Lung (tissue), 12 donors: ENCODE data around the gene MDGA2. TPM values are rescaled to one million over a fixed set of nuclear protein-coding genes. Genes with fewer than 3 reads are reported as not detected.

ENCODE experiments used
- ATAC-seq: fragments of 200-7000 bp; cut with Tn5 transposase; one replicate; pipeline ENCODE4 v1.9.1; 2020; ENCODE audit warnings: moderate number of reproducible peaks; ENCODE audit not compliant: insufficient read depth, low FRiP score
- DNase-seq, 3 donors: peaks; one replicate each; pipeline ENCODE4 v3.0.0-alpha.2; 2013 to 2017
- H3K27ac ChIP-seq, 2 donors: one replicate each; pipeline ENCODE4 v1.5.1; 2013; ENCODE audit warnings: mild to moderate bottlenecking in 2 of 2, moderate library complexity in 2 of 2, control low read depth in 1 of 2, inconsistent platforms in 1 of 2, low read depth in 1 of 2, low read length in 1 of 2
- H3K27me3 ChIP-seq, 3 donors: one replicate each; pipeline ENCODE4 v1.5.1; 2013; ENCODE audit warnings: low read length in 2 of 3; ENCODE audit not compliant: control insufficient read depth in 3 of 3, insufficient read depth in 3 of 3
- H3K36me3 ChIP-seq, 4 donors: one replicate each; pipeline ENCODE4 v1.5.1; 2013; ENCODE audit warnings: low read length in 4 of 4, mild to moderate bottlenecking in 1 of 4, moderate library complexity in 1 of 4; ENCODE audit not compliant: control insufficient read depth in 4 of 4, insufficient read depth in 4 of 4
- H3K4me1 ChIP-seq, 5 donors: one replicate each; pipeline ENCODE4 v1.5.1; 2013; ENCODE audit warnings: low read length in 5 of 5, mild to moderate bottlenecking in 2 of 5, moderate library complexity in 1 of 5; ENCODE audit not compliant: control insufficient read depth in 5 of 5, insufficient read depth in 5 of 5
- H3K4me3 ChIP-seq: one replicate; pipeline ENCODE4 v1.5.1; 2013; ENCODE audit warnings: mild to moderate bottlenecking, control low read depth, moderate library complexity
- H3K9ac ChIP-seq, 2 donors: one replicate each; pipeline ENCODE4 v1.5.1; 2013; ENCODE audit warnings: low read length in 2 of 2, control low read depth in 1 of 2; ENCODE audit not compliant: insufficient read depth in 1 of 2
- H3K9me3 ChIP-seq, 4 donors: one replicate each; pipeline ENCODE4 v1.5.1; 2013; ENCODE audit warnings: low read length in 3 of 4, mild to moderate bottlenecking in 1 of 4, moderate library complexity in 1 of 4; ENCODE audit not compliant: control insufficient read depth in 4 of 4, insufficient read depth in 3 of 4
- CTCF ChIP-seq: IDR thresholded peaks from 2 replicates; pipeline ENCODE4 v1.5.1; 2012; ENCODE audit warnings: mild to moderate bottlenecking; ENCODE audit errors: control extremely low read depth, extremely low read depth
- WGBS, 2 donors: extraction: QIAGEN DNeasy Blood & Tissue Kit; methylation state at CpG; one replicate each; pipeline ENCODE4 v1.1.7; 2013; 5-methylcytosine and 5-hydroxymethylcytosine counted together
- polyA plus RNA-seq, 2 donors: library from polyadenylated mRNA; stranded (reverse); fragments of 200-250 nt; gene quantifications; one replicate each; pipeline ENCODE4 v1.2.1, GENCODE V29; 2013
- total RNA-seq, 2 donors: library from RNA; depleted of rRNA in 1 of 2; stranded (reverse); fragments of >200 nt in 1 of 2; gene quantifications; one replicate each; pipeline ENCODE4 v1.2.1, GENCODE V29; 2014 to 2021
- donor health status: control.
- donor health status: control.
- donor health status: Bipolar disorder and iron deficiency.
- donor health status: healthy.
- donor health status: DM: yes; HTN: yes; CAD: no.

The MDGA2 gene
- total and polyA plus RNA-seq, 4 donors, result 0.03 to 3.2 TPM; not detected in 2

- DNase-seq (no peak), ATAC-seq (no peak)
- no peaks in the 10 kb centered on the region for H3K27me3 ChIP-seq
- TF ChIP-seq CTCF, result no peak
- H3K9me3 ChIP-seq, result no peaks in the 10 kb centered on the region
- no peak overlapping the region for H3K9ac ChIP-seq
- H3K4me1 ChIP-seq, result no peaks in the 10 kb centered on the region
- H3K27ac ChIP-seq, result no peak overlapping the region
- H3K36me3 ChIP-seq, result no peaks in the 10 kb centered on the region
- H3K4me3 ChIP-seq, result no peak overlapping the region
Measured at GRCh38 chr14:47261350-47261749, 414.1 kb downstream of the MDGA2 start.

GRCh38 chr14:47259796-47260195 lies 415.6 kb downstream of the MDGA2 start:
- Histone ChIP-seq H3K9ac (no peak overlapping the region), H3K4me1 (no peaks in the 10 kb centered on the region), H3K36me3 (no peaks in the 10 kb centered on the region), H3K4me3 (no peak overlapping the region), H3K27ac (no peak overlapping the region), H3K9me3 (no peaks in the 10 kb centered on the region), H3K27me3 (no peaks in the 10 kb centered on the region)
- DNase-seq (no peak), ATAC-seq (no peak)
- WGBS, 2 donors, result 80 to 88% methylated on average over 2 of the region's 2 CpGs
- no peak for TF ChIP-seq CTCF

- Histone ChIP-seq H3K4me3 (no peak overlapping the region), H3K9ac (no peak overlapping the region), H3K36me3 (no peaks in the 10 kb centered on the region), H3K4me1 (no peaks in the 10 kb centered on the region), H3K27ac (no peak overlapping the region), H3K27me3 (no peaks in the 10 kb centered on the region), H3K9me3 (peaks cover 0 to 7% (median 0%) of the 10 kb centered on the region in 4 donors)
- ATAC-seq (no peak), DNase-seq (no peak)
- 37 to 50% methylated on average over 2 of the region's 2 CpGs for WGBS, 2 donors
- no peak for TF ChIP-seq CTCF
Measured at GRCh38 chr14:47257013-47257412, 418.4 kb downstream of the MDGA2 start.

GRCh38 chr14:47252802-47253201 lies 422.6 kb downstream of the MDGA2 start:
- no peak overlapping the region for H3K4me3 ChIP-seq
- no peak for TF ChIP-seq CTCF
- DNase-seq (no peak), ATAC-seq (no peak)
- no peaks in the 10 kb centered on the region for H3K36me3 ChIP-seq
- H3K9me3 ChIP-seq, result peaks cover 0 to 7% (median 0%) of the 10 kb centered on the region in 4 donors
- WGBS, 2 donors, result 40 to 58% methylated on average over 4 of the region's 4 CpGs
- H3K4me1 ChIP-seq, result no peaks in the 10 kb centered on the region
- no peaks in the 10 kb centered on the region for H3K27me3 ChIP-seq
- H3K9ac ChIP-seq, result no peak overlapping the region
- no peak overlapping the region for H3K27ac ChIP-seq
